Breast epithelium (tissue), 3 donors: ENCODE results near the gene NOD1.

Source experiments
- CTCF ChIP-seq, 3 donors: fragments of 450-650 bp; IDR thresholded peaks; one replicate each; pipeline ENCODE4 v1.5.1; 2016 to 2017; ENCODE audit warnings: antibody characterized with exemption in 3 of 3, mild to moderate bottlenecking in 3 of 3, moderate library complexity in 3 of 3
- POLR2A ChIP-seq: fragments of 450-650 bp; IDR thresholded peaks from one replicate; pipeline ENCODE4 v1.6.1; 2016; ENCODE audit warnings: antibody characterized with exemption, mild to moderate bottlenecking, moderate library complexity

- no peak for TF ChIP-seq CTCF (IDR thresholded peaks at IDR 0.05)
- TF ChIP-seq POLR2A = no peak
These were observed 56.9 kb downstream of the NOD1 start for GRCh38 chr7:30421647-30422196.
